Globus pallidus (tissue), 1 donor: Measurements from ENCODE around the gene HUNK.

Experiments used
- DNase-seq: peaks from one replicate; pipeline ENCODE4 v3.0.0-alpha.2; 2015; ENCODE audit warnings: low spot score

Gene HUNK

DNA sequence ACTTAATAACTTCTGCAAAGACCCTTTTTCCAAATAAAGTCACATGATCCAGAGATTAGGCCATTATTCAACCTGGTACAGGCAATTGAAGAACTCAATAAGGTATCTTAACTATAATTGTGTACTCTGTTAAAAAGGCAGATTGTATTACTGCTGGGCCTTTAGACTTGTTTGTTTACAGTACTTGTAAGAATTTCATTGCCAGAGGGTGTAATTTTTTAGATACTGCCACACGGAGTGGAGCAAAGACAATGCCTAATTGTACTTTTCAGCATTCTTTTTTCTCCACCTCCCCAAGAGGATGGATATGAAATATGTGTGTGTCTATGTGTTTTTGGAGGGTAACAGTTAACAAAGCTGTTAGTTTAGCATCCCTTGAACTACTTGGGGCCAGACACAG lies 47.5 kb downstream of the HUNK start:
- no peak for DNase-seq

DNA sequence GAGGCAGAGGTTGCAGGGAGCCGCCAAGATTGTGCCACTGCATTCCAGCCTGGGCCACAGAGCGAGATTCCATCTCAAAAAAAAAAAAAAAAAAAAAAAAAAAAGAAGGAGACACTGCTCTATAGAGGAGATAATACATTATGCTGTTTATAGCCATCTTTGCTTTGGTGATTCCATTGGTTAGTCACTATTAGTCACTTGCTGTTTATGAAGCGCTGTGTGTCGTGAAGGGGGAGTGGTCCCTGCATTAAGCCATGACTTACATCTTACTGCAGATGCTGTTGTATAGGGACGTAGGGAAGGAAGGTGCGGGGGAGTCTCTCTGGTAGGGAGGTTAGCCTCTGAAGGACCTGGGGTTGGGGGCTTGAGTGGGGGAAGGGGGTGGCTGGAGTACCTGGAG lies 48.3 kb downstream of the HUNK start:
- DNase-seq: no peak

DNA sequence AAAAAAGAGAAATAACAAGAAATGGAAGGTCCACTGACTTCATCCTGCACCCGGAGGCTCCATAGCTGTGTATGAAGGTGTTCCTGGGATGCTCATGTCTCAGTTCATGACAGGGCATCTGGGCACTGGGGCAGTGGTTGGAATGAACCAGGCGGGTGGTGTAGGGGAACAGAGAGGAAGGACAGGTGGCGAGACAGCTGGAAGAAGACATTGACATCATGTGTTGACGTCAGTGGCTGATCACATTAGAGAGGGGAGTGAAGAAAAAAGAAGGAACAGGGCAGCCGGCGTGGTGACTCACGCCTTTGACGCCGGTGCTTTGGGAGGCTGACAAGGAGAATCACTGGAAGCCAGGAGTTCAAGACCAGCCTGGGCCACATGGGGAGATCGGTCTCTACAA lies 50.1 kb downstream of the HUNK start:
- no peak for DNase-seq

DNA sequence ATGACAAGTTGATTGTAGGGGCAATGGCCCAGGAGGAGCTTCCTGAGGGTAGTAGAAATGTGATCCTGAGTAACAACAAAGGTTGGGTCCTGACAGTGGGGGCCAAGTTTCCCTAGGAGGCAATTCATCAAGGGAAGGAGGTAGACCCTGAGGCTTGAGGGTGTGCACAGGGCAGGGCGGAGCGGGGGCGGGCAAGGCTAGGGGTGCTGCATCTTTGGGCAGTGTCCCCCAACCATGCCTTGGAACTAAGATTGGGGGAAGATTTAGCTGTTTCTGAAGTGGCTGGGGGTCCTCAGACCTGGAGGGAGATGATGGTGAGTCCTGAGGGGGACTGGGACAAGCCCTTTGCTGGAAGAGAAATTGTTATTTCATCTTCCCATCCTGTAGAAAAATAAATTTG lies 50.9 kb downstream of the HUNK start:
- DNase-seq: no peak

DNA sequence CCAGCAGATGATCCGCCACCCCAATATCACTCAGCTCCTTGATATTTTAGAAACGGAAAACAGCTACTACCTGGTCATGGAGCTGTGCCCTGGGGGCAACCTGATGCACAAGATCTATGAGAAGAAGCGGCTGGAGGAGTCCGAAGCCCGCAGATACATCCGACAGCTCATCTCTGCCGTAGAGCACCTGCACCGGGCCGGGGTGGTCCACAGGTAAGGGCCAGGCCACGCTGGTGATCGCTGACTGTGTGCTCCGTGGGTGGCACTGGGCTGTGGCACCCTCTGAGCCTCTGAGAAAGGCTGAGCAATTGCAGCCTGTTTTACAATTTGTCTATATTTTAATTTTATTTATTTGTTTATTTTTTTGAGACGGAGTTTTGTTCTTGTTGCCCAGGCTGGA lies 51.7 kb downstream of the HUNK start:
- DNase-seq: no peak

DNA sequence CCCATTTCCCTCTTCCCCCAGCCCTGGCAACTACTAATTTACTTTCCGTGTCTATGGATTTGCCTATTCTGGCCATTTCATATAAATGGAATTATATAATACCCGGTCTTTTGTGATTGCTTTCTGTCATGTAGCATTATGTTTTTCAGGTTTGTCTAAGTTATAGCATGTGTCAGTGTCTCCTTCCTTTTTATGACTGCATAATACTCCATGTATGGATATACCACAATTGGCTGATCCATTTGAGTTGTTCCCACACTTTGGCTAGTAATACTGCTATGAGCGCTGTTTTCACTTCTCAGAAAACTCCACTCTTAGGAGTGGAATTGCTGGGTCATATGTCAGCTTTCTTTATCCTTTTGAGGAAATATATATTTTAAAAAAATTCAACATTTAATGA lies 53.7 kb downstream of the HUNK start:
- DNase-seq: no peak

DNA sequence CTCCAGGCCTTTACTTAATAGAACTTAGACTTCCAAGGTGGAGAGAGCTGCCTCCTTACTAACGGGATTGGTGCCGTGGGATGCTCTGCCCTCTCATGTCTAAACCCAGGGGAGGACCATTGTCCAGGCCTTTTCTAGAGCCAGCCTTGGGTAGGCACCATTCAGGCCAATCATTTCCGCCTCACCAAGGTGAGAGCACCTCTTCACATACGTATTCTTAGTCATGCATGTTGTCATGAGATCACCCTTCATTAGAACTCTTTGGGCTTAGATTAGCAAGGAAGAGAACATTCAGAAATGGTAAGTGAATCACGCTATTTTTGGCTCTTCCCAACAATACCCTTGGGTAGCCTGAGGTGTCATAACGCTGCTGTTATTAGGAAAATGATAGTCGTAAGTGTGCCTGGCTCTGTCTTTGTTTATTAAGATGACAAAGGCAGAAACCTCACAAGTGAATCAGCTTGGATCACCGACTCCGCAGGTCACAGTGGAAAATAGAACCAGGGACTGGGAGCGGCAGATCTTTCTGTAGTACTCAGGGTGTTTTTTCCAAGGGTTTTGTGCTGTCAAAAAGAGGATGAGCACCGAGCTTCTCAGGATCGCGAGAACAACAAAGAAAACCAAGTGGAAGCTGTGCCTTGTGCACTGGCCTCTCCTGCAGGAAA lies 55.0 kb downstream of the HUNK start:
- DNase-seq: no peak

DNA sequence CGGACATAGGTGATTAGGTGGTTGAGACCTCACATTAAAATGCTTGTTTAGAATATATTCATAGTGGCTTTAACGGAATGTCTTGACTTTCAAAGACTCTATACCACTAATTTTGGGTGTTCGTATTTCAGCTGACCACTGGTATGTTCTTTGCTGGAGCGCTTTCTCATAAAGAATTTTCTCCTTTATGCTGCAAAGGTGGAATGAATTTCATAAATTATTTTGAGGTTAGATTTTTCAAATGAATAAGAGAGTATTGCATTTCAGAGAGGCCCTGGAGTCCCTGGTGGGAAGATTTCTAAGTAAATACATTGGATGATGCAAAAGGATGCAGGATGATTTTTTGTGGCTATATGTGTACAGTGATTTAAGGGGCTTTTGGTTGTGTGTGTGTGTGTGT lies 55.8 kb downstream of the HUNK start:
- no peak for DNase-seq

DNA sequence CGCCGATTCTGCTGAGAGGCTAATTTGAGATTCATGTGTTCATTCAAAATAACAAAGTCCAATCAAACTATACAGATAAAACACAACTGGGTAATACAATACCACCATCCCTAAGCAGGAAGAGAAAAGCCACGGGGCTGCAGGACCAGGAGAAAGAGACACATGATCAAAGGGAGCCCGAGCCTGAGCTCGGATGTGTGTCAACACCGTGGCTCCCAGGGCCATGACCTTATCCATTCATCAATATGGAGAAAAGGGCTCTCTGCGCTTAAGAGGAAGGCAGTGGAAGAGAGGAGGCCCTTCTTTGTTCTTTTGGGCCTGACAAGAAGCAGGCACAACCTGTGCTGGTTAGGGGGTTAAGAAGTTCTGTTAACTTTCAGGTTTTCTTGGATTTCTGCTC lies 56.7 kb downstream of the HUNK start:
- no peak for DNase-seq

DNA sequence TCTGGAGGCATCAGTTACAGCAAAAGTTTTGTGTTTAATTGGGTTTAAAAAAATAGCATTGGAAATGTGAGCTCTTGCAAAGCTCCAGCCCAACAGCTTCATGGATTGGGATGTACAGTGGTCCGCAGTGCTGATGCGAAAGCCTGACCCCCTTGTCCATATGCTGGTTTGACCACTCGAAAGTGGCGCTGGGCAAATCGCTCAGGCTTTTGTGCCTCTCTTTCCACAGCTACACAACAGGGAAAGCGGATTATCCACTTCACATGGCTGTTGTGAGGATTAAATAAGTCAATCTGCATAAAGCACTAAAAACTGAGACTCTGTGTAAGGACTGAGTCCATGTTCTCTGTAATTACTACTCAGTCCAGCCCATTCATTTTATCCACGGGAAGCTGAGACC lies 57.2 kb downstream of the HUNK start:
- no peak for DNase-seq

DNA sequence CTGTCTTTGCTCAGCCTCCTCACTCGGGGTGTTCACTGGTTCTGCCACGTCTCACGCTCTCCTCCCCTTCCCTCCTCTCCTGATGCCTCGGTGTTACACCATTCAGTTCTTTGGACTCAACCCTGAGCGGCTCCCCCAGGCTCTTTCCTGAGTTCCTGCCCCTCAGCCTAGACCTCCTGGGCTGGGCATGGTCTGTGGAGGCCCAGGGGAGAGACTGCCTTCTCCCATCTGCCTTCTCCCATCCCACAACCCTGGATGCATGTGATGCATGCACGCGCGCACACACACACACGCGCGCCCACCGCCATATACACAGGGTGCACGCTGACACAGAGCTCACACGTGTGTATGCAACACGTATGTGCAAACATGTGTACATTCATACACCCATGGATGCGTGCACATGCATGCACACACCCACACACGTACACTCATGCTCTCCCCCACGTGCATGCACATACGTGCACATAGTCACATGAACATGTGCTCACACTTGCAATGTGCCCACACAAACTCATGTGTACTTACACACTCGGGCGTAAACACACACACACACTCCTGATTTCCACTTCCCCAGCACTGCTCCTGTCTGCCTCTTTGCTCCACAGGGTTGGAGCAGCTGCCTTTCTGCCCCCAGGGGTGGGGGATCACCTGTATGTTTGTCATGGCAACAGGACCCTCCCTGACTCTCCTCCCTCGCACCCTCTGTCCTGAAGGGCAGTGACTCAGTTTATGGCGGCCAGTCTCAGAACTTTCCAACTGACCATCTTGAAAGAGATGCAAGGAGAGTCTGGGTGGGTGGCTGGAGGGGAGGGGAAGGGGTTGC lies 59.0 kb downstream of the HUNK start:
- no peak for DNase-seq

DNA sequence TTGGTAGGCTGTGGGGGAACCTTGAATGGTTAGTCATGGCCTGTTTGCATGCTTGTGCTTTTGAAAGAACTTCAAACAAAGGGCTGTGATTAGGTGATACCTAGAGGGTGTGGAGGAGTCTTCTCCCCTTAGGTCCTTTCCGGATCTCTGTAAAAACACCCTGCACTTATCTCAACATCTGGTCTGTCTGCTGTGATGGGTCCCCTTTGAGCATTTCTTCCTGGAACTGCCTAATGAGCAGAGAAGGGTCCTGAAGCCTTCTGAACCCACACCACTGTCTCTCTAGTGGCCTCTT lies 59.6 kb downstream of the HUNK start:
- DNase-seq: no peak

DNA sequence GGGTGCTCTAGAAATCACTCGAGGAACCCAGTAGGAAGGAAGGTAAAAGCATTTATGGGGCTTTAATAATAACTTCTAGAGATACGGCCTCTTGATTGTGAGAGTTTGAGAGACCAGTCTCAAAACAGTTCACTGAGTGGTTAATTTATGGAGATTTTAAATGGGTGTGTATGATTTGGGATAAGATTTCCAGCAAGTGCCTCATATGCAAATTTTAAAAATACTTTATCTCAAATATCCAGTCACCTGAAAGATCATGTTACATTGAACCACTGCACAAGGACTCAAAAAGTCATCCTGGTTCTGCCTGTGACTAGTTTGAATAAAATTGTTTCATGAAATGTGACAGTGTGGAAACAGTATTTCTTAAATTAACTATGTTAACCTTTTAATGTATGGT lies 64.5 kb downstream of the HUNK start:
- DNase-seq: no peak

DNA sequence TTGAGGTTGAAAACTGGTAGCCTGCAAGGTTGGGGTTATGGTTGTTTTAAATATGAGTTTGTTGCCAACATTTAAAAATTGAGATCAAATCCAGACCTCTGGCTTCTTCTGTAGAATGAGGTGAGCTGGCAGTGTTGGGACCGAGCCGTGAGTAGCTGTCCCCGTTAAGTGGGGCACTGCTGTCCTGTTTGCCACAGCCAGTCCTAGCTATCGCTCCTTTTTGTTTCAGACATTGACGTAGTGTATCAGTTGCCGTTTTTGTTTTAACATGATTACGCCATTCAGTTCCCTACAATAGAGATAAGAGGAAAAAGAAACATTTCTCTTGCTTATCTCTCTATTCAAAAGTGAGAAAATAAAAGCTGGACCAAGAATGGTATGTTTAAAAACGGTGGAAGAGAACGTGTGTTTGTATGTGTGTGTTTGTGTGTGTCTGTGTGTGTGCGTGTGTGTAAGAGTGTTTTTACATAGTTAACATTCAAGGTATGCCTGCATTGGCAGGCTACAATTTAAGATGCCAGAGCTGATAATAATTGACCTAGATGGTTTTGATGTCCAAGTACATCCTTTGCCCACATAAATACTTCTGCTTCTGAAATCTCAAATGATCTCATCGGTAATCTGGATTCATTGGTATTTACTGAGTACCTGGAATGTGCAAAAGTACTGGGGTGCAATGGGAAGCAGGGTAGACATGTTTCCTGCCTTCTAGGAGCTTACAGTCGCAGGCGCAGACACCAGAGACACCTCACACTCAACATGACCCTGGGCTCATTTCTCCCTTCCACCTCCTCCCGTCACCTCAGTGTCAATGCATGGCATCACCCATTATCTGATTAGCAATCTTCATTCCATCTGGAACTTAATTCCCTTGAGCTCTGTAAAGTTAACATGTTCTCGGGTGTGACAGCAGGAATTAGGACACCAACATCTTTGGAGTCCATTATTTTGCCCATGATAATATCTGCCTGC lies 65.8 kb downstream of the HUNK start:
- DNase-seq: no peak

DNA sequence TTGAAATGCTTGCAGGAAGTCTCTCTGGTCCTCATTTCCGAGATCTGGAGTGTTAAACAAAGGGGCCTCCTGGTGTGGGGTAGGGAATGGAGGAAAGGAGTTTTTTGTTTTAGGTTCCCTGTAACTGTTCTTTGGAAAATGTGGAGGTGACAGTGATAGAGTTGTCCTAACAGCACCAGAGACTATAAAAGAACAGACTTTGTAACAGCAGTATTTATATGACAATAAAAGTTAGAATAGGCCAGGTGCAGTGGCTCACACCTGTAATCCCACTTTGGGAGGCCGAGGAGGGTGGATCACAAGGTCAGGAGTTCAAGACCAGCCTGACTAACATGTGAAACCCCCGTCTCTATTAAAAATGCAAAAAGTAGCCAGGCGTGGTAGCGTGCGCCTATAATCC lies 68.9 kb downstream of the HUNK start:
- no peak for DNase-seq

DNA sequence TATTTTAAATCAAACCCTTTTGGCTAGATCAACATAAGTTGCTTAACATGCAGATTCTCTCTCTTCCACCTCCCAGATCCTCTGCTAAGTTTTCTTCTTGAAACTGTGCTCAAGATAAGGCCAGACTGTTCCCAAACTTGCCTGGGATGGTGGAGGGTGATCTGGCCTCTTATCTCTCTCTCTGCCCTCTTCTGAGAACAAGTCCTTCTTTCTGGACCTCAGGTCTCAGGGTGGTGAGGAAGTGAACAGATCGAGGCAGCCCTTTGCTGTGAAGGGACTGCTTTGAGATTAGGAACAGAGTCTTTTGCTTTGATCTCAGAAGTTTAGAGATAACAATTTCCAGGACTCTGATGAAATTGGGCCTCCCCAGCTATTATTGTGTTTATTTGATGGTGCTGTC lies 70.7 kb downstream of the HUNK start:
- no peak for DNase-seq

DNA sequence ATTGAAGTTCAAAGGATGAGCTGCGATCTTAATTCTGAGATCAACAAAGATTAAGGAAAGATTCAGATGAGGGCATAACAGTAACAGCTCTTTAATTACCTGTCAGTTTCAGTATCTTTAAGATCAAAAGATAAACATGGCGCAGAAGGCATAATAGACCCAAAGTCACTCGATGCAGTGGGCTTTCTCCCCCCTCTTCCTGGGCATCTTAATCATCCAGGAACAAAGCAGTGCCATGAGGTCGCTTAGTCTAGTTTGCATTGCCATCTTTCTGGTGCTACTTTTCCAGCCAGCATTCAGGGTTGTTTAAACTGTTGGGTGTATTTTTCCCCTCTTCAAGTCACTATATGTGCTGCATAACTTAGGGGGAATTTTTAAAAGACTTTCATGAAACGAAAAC lies 72.3 kb downstream of the HUNK start:
- no peak for DNase-seq

DNA sequence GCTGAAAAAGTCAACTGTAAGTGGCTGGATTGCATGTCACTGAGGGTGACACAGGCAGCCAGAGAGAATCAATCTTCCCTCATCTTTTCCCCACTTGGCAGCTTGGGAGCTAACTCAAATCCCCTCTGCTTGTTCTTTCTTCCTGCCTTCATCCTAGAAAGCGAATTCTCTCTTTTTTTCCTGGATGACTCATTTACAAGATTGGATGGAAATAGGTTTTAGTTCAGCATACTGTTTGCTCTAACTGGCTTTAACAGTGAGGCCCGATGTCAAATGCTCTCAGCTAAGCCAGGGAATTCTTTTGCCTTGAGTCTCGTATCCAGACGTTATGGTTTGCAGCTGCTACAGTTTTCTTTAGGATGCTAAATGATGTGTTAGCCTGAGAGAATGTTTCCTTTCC lies 72.7 kb downstream of the HUNK start:
- no peak for DNase-seq

DNA sequence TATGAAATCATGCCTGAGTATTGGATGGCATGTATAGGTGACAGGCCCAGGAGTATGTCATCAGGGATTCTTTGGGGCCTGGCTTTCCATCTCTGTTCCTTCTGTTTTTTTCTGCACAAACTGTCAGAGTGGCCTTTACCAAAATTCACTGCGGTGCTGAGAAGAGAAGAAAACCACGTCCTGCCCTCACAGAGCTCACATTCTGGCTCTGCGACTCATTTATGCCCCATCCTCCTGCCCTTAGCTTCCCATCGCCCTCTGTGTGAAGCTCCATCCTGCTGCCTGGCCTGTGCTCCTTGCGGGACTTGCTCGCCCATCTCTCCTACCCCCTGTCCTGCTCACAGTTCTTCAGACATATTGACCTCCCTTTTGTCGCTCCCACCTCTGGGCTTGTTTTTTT lies 73.4 kb downstream of the HUNK start:
- no peak for DNase-seq

DNA sequence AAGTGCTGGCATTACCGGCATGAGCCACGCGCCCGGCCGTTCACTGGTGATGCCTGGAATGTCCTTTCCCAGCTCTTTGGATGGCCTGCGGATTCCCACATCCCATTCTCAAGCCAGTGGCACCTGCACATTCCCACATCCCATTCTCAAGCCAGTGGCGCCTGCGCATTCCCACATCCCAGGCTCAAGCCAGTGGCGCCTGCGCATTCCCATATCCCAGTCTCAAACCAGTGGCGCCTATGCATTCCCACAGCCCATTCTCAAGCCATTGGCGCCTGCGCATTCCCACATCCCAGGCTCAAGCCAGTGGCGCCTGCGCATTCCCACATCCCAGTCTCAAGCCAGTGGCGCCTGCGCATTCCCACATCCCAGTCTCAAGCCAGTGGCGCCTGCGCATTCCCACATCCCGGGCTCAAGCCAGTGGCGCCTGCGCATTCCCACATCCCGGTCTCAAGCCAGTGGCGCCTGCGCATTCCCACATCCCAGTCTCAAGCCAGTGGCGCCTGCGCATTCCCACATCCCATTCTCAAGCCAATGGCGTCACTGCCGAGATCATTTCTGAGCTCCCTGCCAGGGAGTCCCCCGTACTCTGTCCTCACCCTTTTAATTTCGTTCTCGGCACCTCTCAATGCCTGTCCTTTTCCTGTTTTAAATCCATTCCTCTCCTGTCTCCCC lies 74.2 kb downstream of the HUNK start:
- peak; percentile 13 for DNase-seq

DNA sequence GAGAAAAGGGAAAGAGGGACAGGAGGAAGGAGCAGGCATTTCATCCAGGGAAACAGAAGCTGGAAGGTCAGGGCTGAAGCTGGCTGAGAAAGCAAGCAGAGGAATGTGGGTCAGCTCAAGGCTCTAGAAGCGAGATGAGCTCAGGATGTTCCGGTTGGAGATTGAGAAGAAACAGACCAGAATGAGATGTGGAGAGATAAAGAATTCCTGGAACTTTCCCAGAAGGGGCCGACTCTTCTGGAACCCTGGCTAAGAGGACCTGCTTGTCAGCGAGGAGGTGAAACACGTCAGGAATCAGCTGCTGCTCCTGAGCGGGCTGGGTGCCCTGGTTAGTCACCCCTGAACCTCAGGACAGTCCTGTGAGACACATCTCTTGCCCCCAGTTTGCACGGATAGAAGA lies 75.9 kb downstream of the HUNK start:
- DNase-seq: no peak

DNA sequence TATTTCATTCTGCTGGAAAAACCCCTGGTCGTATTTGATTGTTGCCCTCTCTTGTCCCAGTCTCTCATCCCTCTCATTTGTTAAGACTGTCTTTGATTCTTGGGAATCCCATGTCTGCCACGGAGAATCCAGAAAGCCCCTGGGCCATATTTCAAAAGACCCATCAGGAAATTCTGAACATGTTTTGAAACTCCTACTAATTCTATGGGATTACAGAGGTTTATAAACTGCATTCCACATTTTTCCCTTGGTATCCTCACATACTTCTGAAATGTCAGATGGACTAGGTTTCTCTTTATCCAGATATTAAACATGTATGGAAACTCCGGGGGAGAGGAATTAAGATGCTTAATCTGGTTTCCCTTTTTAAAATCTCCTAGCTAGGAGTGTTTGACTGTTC lies 80.0 kb downstream of the HUNK start:
- no peak for DNase-seq
